SK-N-SH treated with all-trans-retinoic acid at 6 μM for 48 hours (cell line): ENCODE results near the gene PROX2.

ENCODE experiments used
- ATAC-seq: fragments of 200-7000 bp; cut with Tn5 transposase; 3 replicates; pipeline ENCODE4 v1.9.1; 2020; ENCODE audit warnings: mild to moderate bottlenecking, moderate library complexity
- ARNTL ChIP-seq: fragments of 450-650 bp; formaldehyde crosslinking; IDR thresholded peaks from 2 replicates; pipeline ENCODE4 v1.5.0; 2020; ENCODE audit warnings: low read depth, mild to moderate bottlenecking, moderate library complexity, borderline replicate concordance
- BACH2 ChIP-seq: fragments of 250-450 bp; sonication (Bioruptor Pico); IDR thresholded peaks from 2 replicates; pipeline ENCODE4 v1.9.0; 2021; ENCODE audit warnings: mild to moderate bottlenecking, borderline replicate concordance
- CREB5 ChIP-seq: fragments of 250-450 bp; sonication (Bioruptor Pico); IDR thresholded peaks from 2 replicates; pipeline ENCODE4 v1.5.1; 2020; ENCODE audit warnings: low read depth, mild to moderate bottlenecking, moderate library complexity
- CSDC2 ChIP-seq: fragments of 250-450 bp; sonication (Bioruptor Pico); IDR thresholded peaks from 2 replicates; pipeline ENCODE4 v1.5.0; 2020; ENCODE audit warnings: mild to moderate bottlenecking, moderate library complexity
- CSRNP3 ChIP-seq: fragments of 250-450 bp; sonication (Bioruptor Pico); IDR thresholded peaks from 2 replicates; pipeline ENCODE4 v1.5.1; 2021; ENCODE audit warnings: mild to moderate bottlenecking, moderate library complexity
- ESRRG ChIP-seq: fragments of 250-450 bp; sonication (Bioruptor Pico); IDR thresholded peaks from 2 replicates; pipeline ENCODE4 v1.6.1; 2021; ENCODE audit warnings: mild to moderate bottlenecking
- ISL1 ChIP-seq: fragments of 250-450 bp; sonication (Bioruptor Pico); IDR thresholded peaks from 2 replicates; pipeline ENCODE4 v2.1.2; 2022; ENCODE audit warnings: mild to moderate bottlenecking, moderate library complexity
- POU6F1 ChIP-seq: fragments of 250-450 bp; sonication (Bioruptor Pico); IDR thresholded peaks from 2 replicates; pipeline ENCODE4 v1.8.0; 2021; ENCODE audit warnings: low read depth, mild to moderate bottlenecking, moderate library complexity, borderline replicate concordance
- PPARA ChIP-seq: fragments of 250-450 bp; sonication (Bioruptor Pico); IDR thresholded peaks from 2 replicates; pipeline ENCODE4 v1.5.0; 2020; ENCODE audit warnings: mild to moderate bottlenecking, borderline replicate concordance
- SNAI2 ChIP-seq: fragments of 250-450 bp; sonication (Bioruptor Pico); IDR thresholded peaks from 2 replicates; pipeline ENCODE4 v1.5.0; 2020; ENCODE audit warnings: mild to moderate bottlenecking, moderate library complexity
- TCF4 ChIP-seq: fragments of 250-450 bp; sonication (Bioruptor Pico); IDR thresholded peaks from 2 replicates; pipeline ENCODE4 v1.8.0; 2021; ENCODE audit warnings: mild to moderate bottlenecking, moderate library complexity, borderline replicate concordance
- TOX ChIP-seq: fragments of 250-450 bp; sonication (Bioruptor Pico); IDR thresholded peaks from 2 replicates; pipeline ENCODE4 v1.8.0; 2021; ENCODE audit warnings: mild to moderate bottlenecking, moderate library complexity, borderline replicate concordance
- TSHZ2 ChIP-seq: fragments of 250-450 bp; sonication (Bioruptor Pico); IDR thresholded peaks from 2 replicates; pipeline ENCODE4 v1.5.0; 2020; ENCODE audit warnings: mild to moderate bottlenecking, moderate library complexity
- ZC3H10 ChIP-seq: fragments of 250-450 bp; sonication (Bioruptor Pico); IDR thresholded peaks from 2 replicates; pipeline ENCODE4 v1.5.1; 2021; ENCODE audit warnings: mild to moderate bottlenecking, moderate library complexity
- ZFP30 ChIP-seq: fragments of 450-650 bp; formaldehyde crosslinking; IDR thresholded peaks from 2 replicates; pipeline ENCODE4 v1.5.0; 2022; ENCODE audit warnings: mild to moderate bottlenecking, moderate library complexity
- ZNF565 ChIP-seq: fragments of 450-650 bp; formaldehyde crosslinking; conservative IDR thresholded peaks from 2 replicates; pipeline ENCODE4 v1.5.0; 2020; ENCODE audit warnings: low read depth, mild to moderate bottlenecking, moderate library complexity
- ZNF70 ChIP-seq: fragments of 450-650 bp; formaldehyde crosslinking; IDR thresholded peaks from 2 replicates; pipeline ENCODE4 v1.5.0; 2020; ENCODE audit warnings: mild to moderate bottlenecking, moderate library complexity
- ZNF8 ChIP-seq: fragments of 450-650 bp; formaldehyde crosslinking; IDR thresholded peaks from 2 replicates; pipeline ENCODE4 v1.5.0; 2020; ENCODE audit warnings: mild to moderate bottlenecking, moderate library complexity

Gene PROX2

GRCh38 chr14:74866708-74867389 is 9.1 kb downstream of the PROX2 start (continued):
- no peak for TF ChIP-seq ZNF565 (CRISPR knock-in tag)

GRCh38 chr14:74865156-74865555 is 10.8 kb downstream of the PROX2 start:
- TF ChIP-seq CSDC2 (CRISPR knock-in tag) (no peak), ISL1 (no peak), ZNF70 (CRISPR knock-in tag) (no peak), ZNF565 (CRISPR knock-in tag) (no peak), TCF4 (CRISPR knock-in tag) (no peak), TSHZ2 (CRISPR knock-in tag) (no peak), PPARA (CRISPR knock-in tag) (no peak), ESRRG (no peak), ZNF8 (CRISPR knock-in tag) (no peak), ARNTL (CRISPR knock-in tag) (no peak), ZFP30 (no peak), CREB5 (CRISPR knock-in tag) (no peak), CSRNP3 (no peak)
- TF ChIP-seq, all 23 proteins: peak for 0
- no peak for ATAC-seq

- TF ChIP-seq BACH2 (CRISPR knock-in tag) (no peak), ARNTL (CRISPR knock-in tag) (no peak), TCF4 (CRISPR knock-in tag) (no peak), ZC3H10 (CRISPR knock-in tag) (no peak), CREB5 (CRISPR knock-in tag) (no peak), ZNF8 (CRISPR knock-in tag) (no peak), POU6F1 (CRISPR knock-in tag) (no peak), SNAI2 (no peak), TSHZ2 (CRISPR knock-in tag) (no peak), ZNF565 (CRISPR knock-in tag) (no peak), TOX (CRISPR knock-in tag) (no peak), PPARA (CRISPR knock-in tag) (no peak)
- ATAC-seq, result no peak
Measured at GRCh38 chr14:74864198-74864597, 11.7 kb downstream of the PROX2 start.
